ENCODE measurements around the gene FBXW11.

DNA sequence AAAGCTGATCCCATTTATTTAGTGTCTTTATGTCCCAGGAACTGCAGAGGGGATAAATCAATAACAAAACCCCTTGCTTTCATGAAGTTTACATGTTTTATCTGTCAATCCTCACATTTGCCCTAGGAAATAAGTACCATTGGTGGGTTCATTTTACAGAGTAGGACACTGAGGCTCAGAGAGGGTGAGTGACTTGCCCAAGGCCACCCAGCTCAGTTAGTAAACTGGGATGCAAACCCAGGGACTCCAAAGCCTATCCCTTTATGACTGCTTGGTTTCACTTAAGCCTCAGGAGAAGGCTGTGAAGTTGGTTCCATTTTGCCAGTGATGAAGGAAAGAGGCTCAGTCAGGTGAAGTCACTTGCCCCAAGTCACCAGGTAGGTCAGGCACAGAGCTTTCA is 168.9 kb downstream of the FBXW11 start:
- TF ChIP-seq, protein P1, sequence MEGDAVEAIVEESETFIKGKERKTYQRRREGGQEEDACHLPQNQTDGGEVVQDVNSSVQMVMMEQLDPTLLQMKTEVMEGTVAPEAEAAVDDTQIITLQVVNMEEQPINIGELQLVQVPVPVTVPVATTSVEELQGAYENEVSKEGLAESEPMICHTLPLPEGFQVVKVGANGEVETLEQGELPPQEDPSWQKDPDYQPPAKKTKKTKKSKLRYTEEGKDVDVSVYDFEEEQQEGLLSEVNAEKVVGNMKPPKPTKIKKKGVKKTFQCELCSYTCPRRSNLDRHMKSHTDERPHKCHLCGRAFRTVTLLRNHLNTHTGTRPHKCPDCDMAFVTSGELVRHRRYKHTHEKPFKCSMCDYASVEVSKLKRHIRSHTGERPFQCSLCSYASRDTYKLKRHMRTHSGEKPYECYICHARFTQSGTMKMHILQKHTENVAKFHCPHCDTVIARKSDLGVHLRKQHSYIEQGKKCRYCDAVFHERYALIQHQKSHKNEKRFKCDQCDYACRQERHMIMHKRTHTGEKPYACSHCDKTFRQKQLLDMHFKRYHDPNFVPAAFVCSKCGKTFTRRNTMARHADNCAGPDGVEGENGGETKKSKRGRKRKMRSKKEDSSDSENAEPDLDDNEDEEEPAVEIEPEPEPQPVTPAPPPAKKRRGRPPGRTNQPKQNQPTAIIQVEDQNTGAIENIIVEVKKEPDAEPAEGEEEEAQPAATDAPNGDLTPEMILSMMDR (optimal IDR thresholded peaks at IDR 0.05 in 1 of 3, IDR thresholded peaks at IDR 0.05 in 1 of 3, conservative IDR thresholded peaks at IDR 0.05 in 1 of 3; ENCODE audit: extremely low read depth in 1 of 3, insufficient read depth in 2 of 3, low read length in 3 of 3): no peak
- no peak for TF ChIP-seq EZH2 (IDR thresholded peaks at IDR 0.05; ENCODE audit: low read length)

All from keratinocyte (primary cell).